Measurements from ENCODE around the gene KRTAP12-2.

Gene KRTAP12-2

DNA sequence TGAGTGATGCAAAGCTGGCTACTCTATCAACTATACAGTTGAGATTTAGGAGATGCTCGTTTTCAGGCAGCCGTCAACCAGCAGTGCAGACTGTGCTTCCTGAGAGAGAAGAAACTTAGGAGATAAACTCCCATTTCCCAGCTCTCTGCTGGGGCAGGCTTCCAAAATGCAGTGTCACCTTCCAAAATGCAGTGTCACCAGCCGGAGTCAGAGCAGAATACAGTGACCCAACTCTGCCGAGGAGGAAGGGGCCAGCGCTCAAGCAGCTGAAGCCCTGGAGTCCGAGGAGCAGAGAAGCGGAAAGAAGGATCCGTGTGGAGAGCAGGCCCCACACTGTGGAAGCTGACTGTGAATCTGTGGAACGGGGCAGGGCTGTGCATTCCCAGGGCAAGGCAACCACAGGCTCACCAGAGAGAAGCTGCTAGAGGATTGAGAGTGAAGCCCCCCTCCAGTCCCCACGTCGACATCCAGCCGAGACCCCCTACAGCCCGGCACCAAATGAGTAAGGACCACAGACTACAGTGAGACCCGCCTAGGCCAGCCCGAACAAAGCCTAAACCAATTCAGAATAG, 15.9 kb upstream of the KRTAP12-2 start:
- Histone ChIP-seq H3K9me3 (ENCODE audit: insufficient read depth, low read depth, low read length) (peaks cover 2% of the 10 kb centered on the region), H2BK12ac (ENCODE audit: low read length) (no peak overlapping the region), H2AFZ (ENCODE audit: insufficient read depth, low read length, poor library complexity) (no peak overlapping the region), H3K4me3 (ENCODE audit: low read depth, low read length) (no peak overlapping the region), H4K8ac (ENCODE audit: low read depth, low read length) (no peak overlapping the region), H3K79me1 (ENCODE audit: low read length) (no peaks in the 10 kb centered on the region), H3K27ac (ENCODE audit: low read depth, low read length) (no peak overlapping the region), H2AK5ac (ENCODE audit: low read length) (no peak overlapping the region), H3K4me1 (ENCODE audit: control insufficient read depth in 1 of 2, insufficient read depth in 2 of 2, low read length in 2 of 2) (no peaks in the 10 kb centered on the region), H4K12ac (ENCODE audit: low read depth, low read length) (no peak overlapping the region), H3K79me2 (ENCODE audit: control insufficient read depth, insufficient read depth, low read length, poor library complexity) (no peaks in the 10 kb centered on the region), H2BK5ac (ENCODE audit: low read depth, low read length, poor library complexity) (no peak overlapping the region), H2BK120ac (ENCODE audit: insufficient read depth, low read length, poor library complexity) (no peak overlapping the region), H3K18ac (ENCODE audit: low read length) (no peak overlapping the region), H3K9ac (ENCODE audit: low read length) (no peak overlapping the region), H3K36me3 (ENCODE audit: control insufficient read depth in 1 of 2, insufficient read depth in 2 of 2, low read length in 2 of 2) (no peaks in the 10 kb centered on the region), H3K27me3 (ENCODE audit: insufficient read depth, low read length) (no peaks in the 10 kb centered on the region), H4K91ac (ENCODE audit: low read depth, low read length) (no peak overlapping the region), H3K4ac (ENCODE audit: low read depth, low read length) (no peak overlapping the region), H3K14ac (ENCODE audit: low read length) (no peak overlapping the region), H3K4me2 (ENCODE audit: low read length) (no peak overlapping the region), H3K23ac (ENCODE audit: low read length) (no peak overlapping the region)
- WGBS (ENCODE audit: extremely low coverage, insufficient coverage, insufficient read length), result no CpG with 5 or more reads among the region's 15 CpGs
- DNase-seq, result no peak

DNA sequence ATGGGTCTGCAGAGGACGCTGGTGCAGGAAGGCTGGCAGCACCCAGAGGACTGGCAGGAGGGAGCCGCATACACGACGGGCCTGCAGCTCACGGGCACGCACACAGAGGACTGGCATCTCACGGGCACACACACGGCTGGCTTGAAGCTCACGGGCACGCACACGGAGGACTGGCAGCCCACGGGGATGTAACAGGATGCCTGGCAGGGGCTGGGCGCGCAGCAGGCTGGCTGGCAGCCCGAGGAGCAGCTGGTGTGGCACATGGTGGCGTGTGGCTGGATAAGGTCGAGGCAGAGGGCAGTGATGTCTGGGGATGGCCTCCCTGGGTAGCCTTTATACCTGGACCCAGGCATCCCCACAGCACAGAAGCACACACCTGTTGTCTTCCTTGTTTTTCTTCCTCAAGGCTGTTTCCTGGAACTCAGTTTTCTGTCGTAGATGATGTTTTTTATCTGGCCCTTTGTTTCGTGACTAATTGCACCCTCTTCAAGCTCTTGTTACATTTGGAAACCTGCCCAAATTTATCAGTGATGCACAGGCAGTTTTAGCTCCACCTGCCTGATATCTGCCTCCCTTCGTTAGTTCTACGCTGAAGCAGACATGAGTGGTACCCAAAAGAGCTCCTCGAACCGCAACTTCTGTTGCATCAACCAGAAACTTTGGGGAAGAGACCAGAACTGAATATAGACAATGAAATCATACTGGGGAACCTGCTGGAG, 15.3 kb upstream of the KRTAP12-2 start, which contains the start of gene KRTAP12-1:
Gene KRTAP12-1, minus strand, starts transcription at position 303 of the 719 bp plus-strand sequence. Its CDS starts 40 bp downstream, at position 263.
- Histone ChIP-seq H2BK120ac (ENCODE audit: insufficient read depth, low read length, poor library complexity) (no peak within 1 kb of the TSS), H4K12ac (ENCODE audit: low read depth, low read length) (no peak within 1 kb of the TSS), H3K27me3 (ENCODE audit: insufficient read depth, low read length) (no peaks in the 10 kb centered on the region), H2AFZ (ENCODE audit: insufficient read depth, low read length, poor library complexity) (no peak within 1 kb of the TSS), H3K27ac (ENCODE audit: low read depth, low read length) (no peak within 1 kb of the TSS), H2AK5ac (ENCODE audit: low read length) (no peak within 1 kb of the TSS), H3K79me1 (ENCODE audit: low read length) (no peaks in the 10 kb centered on the region), H3K14ac (ENCODE audit: low read length) (no peak within 1 kb of the TSS), H3K36me3 (ENCODE audit: control insufficient read depth in 1 of 2, insufficient read depth in 2 of 2, low read length in 2 of 2) (no peaks in the 10 kb centered on the region), H2BK5ac (ENCODE audit: low read depth, low read length, poor library complexity) (no peak within 1 kb of the TSS), H3K4ac (ENCODE audit: low read depth, low read length) (no peak within 1 kb of the TSS), H3K9me3 (ENCODE audit: insufficient read depth, low read depth, low read length) (peaks cover 2% of the 10 kb centered on the region), H3K4me2 (ENCODE audit: low read length) (no peak within 1 kb of the TSS), H3K79me2 (ENCODE audit: control insufficient read depth, insufficient read depth, low read length, poor library complexity) (no peaks in the 10 kb centered on the region), H3K9ac (ENCODE audit: low read length) (no peak within 1 kb of the TSS), H3K4me1 (ENCODE audit: control insufficient read depth in 1 of 2, insufficient read depth in 2 of 2, low read length in 2 of 2) (no peaks in the 10 kb centered on the region), H3K4me3 (ENCODE audit: low read depth, low read length) (no peak within 1 kb of the TSS), H4K91ac (ENCODE audit: low read depth, low read length) (no peak within 1 kb of the TSS), H3K18ac (ENCODE audit: low read length) (no peak within 1 kb of the TSS), H2BK12ac (ENCODE audit: low read length) (no peak within 1 kb of the TSS), H4K8ac (ENCODE audit: low read depth, low read length) (no peak within 1 kb of the TSS), H3K23ac (ENCODE audit: low read length) (no peak within 1 kb of the TSS)
- WGBS (ENCODE audit: extremely low coverage, insufficient coverage, insufficient read length), result no CpG with 5 or more reads among the region's 23 CpGs
- no peak for DNase-seq

DNA sequence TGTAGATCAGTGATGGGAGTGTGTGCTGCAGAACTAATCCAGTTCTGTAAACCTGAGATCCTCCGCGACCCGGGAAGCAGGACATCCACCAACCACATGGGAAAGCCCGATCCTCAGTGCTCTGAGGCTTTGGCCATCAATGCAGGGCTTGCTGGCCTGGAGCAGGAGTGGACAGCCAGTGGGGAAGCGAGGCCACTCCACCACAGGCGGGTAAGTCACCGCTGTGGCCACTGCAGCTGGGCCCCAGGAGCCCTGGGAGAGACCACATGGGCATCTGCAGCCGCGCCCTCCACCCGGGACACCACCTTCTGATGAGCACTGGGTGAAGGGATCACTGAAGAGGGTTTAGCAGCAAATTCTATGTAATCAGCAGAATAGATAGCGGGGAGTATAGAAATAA, 14.4 kb upstream of the KRTAP12-2 start:
- Histone ChIP-seq H3K9me3 (ENCODE audit: insufficient read depth, low read depth, low read length) (peaks cover 2% of the 10 kb centered on the region), H3K36me3 (ENCODE audit: control insufficient read depth in 1 of 2, insufficient read depth in 2 of 2, low read length in 2 of 2) (no peaks in the 10 kb centered on the region), H3K14ac (ENCODE audit: low read length) (no peak overlapping the region), H3K9ac (ENCODE audit: low read length) (no peak overlapping the region), H3K27ac (ENCODE audit: low read depth, low read length) (no peak overlapping the region), H3K4me3 (ENCODE audit: low read depth, low read length) (no peak overlapping the region), H3K4ac (ENCODE audit: low read depth, low read length) (no peak overlapping the region), H3K27me3 (ENCODE audit: insufficient read depth, low read length) (no peaks in the 10 kb centered on the region), H2AK5ac (ENCODE audit: low read length) (no peak overlapping the region), H3K4me2 (ENCODE audit: low read length) (no peak overlapping the region), H4K8ac (ENCODE audit: low read depth, low read length) (no peak overlapping the region), H4K91ac (ENCODE audit: low read depth, low read length) (no peak overlapping the region), H2BK120ac (ENCODE audit: insufficient read depth, low read length, poor library complexity) (no peak overlapping the region), H3K79me1 (ENCODE audit: low read length) (no peaks in the 10 kb centered on the region), H4K12ac (ENCODE audit: low read depth, low read length) (no peak overlapping the region), H2BK12ac (ENCODE audit: low read length) (no peak overlapping the region), H3K23ac (ENCODE audit: low read length) (no peak overlapping the region), H2BK5ac (ENCODE audit: low read depth, low read length, poor library complexity) (no peak overlapping the region), H2AFZ (ENCODE audit: insufficient read depth, low read length, poor library complexity) (no peak overlapping the region), H3K4me1 (ENCODE audit: control insufficient read depth in 1 of 2, insufficient read depth in 2 of 2, low read length in 2 of 2) (no peaks in the 10 kb centered on the region), H3K18ac (ENCODE audit: low read length) (no peak overlapping the region), H3K79me2 (ENCODE audit: control insufficient read depth, insufficient read depth, low read length, poor library complexity) (no peaks in the 10 kb centered on the region)
- no CpG with 5 or more reads among the region's 11 CpGs for WGBS (ENCODE audit: extremely low coverage, insufficient coverage, insufficient read length)
- DNase-seq, result no peak

DNA sequence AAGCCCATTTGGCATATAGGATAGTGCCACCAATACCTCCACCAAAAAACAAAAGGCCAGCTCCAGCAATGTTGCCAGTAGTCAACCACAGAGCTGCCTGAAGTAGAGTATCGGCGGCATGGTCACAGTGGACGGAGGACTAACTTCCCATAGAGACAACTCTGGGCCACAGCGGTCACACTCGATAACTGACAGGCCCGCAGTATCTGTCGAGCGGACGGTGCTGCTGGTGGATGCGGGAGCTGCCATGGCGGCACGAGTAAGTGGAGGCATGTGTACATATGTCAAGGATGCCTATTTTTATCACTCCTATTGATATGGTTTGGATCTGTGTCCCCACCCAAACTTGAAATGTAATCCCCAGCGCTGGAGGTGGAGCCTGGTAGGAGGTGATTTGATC, 11.2 kb upstream of the KRTAP12-2 start:
- Histone ChIP-seq H2BK120ac (ENCODE audit: insufficient read depth, low read length, poor library complexity) (no peak overlapping the region), H3K23ac (ENCODE audit: low read length) (no peak overlapping the region), H3K14ac (ENCODE audit: low read length) (no peak overlapping the region), H2AK5ac (ENCODE audit: low read length) (no peak overlapping the region), H3K79me2 (ENCODE audit: control insufficient read depth, insufficient read depth, low read length, poor library complexity) (no peaks in the 10 kb centered on the region), H3K36me3 (ENCODE audit: control insufficient read depth in 1 of 2, insufficient read depth in 2 of 2, low read length in 2 of 2) (no peaks in the 10 kb centered on the region), H3K4me2 (ENCODE audit: low read length) (no peak overlapping the region), H3K79me1 (ENCODE audit: low read length) (no peaks in the 10 kb centered on the region), H3K4me1 (ENCODE audit: control insufficient read depth in 1 of 2, insufficient read depth in 2 of 2, low read length in 2 of 2) (no peaks in the 10 kb centered on the region), H3K9ac (ENCODE audit: low read length) (no peak overlapping the region), H4K8ac (ENCODE audit: low read depth, low read length) (no peak overlapping the region), H2BK12ac (ENCODE audit: low read length) (no peak overlapping the region), H3K4me3 (ENCODE audit: low read depth, low read length) (no peak overlapping the region), H4K12ac (ENCODE audit: low read depth, low read length) (no peak overlapping the region), H3K4ac (ENCODE audit: low read depth, low read length) (no peak overlapping the region), H2AFZ (ENCODE audit: insufficient read depth, low read length, poor library complexity) (no peak overlapping the region), H2BK5ac (ENCODE audit: low read depth, low read length, poor library complexity) (no peak overlapping the region), H3K18ac (ENCODE audit: low read length) (no peak overlapping the region), H3K27me3 (ENCODE audit: insufficient read depth, low read length) (no peaks in the 10 kb centered on the region), H3K9me3 (ENCODE audit: insufficient read depth, low read depth, low read length) (no peaks in the 10 kb centered on the region), H4K91ac (ENCODE audit: low read depth, low read length) (no peak overlapping the region), H3K27ac (ENCODE audit: low read depth, low read length) (no peak overlapping the region)
- WGBS (ENCODE audit: extremely low coverage, insufficient coverage, insufficient read length), result no CpG with 5 or more reads among the region's 13 CpGs
- DNase-seq, result no peak

Data from trophoblast cell (in vitro differentiated cells and primary cell).